Breast epithelium (tissue), 4 donors: ENCODE results near the gene NCAPD3. TPM values are rescaled to one million over a fixed set of nuclear protein-coding genes. Genes with fewer than 3 reads are reported as not detected.

ENCODE experiments used
- DNase-seq, 2 donors: peaks; one replicate each; pipeline ENCODE4 v3.0.0-alpha.2; 2019; ENCODE audit warnings: low spot score in 2 of 2
- H3K27ac ChIP-seq, 2 donors: fragments of 200-600 bp; sonication (generic) in 1 of 2; one replicate each; pipeline ENCODE4 v1.5.1; 2016 to 2019; ENCODE audit warnings: mild to moderate bottlenecking in 1 of 2
- H3K27me3 ChIP-seq, 2 donors: fragments of 200-600 bp; sonication (generic) in 1 of 2; one replicate each; pipeline versions ENCODE4 v1.5.1 to v1.6.0; 2017 to 2019; ENCODE audit warnings: control low read depth in 1 of 2, mild to moderate bottlenecking in 1 of 2
- H3K36me3 ChIP-seq: fragments of 200-600 bp; one replicate; pipeline ENCODE4 v1.5.1; 2019
- H3K4me1 ChIP-seq, 2 donors: fragments of 200-600 bp; sonication (generic); one replicate each; pipeline ENCODE4 v1.5.1; 2016 to 2019; ENCODE audit warnings: control low read depth in 1 of 2
- H3K4me3 ChIP-seq, 3 donors: fragments of 200-600 bp; sonication (generic); 1 replicate in 2 of 3; 2 replicates in 1 of 3; pipeline ENCODE4 v1.5.1; 2016 to 2019; ENCODE audit warnings: mild to moderate bottlenecking in 3 of 3, moderate library complexity in 2 of 3
- H3K9me3 ChIP-seq, 2 donors: fragments of 200-600 bp; sonication (generic) in 1 of 2; one replicate each; pipeline ENCODE4 v1.5.1; 2016 to 2019; ENCODE audit warnings: control low read depth in 1 of 2
- CTCF ChIP-seq, 3 donors: fragments of 450-650 bp; IDR thresholded peaks; one replicate each; pipeline ENCODE4 v1.5.1; 2016 to 2017; ENCODE audit warnings: antibody characterized with exemption in 3 of 3, mild to moderate bottlenecking in 3 of 3, moderate library complexity in 3 of 3
- POLR2A ChIP-seq: fragments of 450-650 bp; IDR thresholded peaks from one replicate; pipeline ENCODE4 v1.6.1; 2016; ENCODE audit warnings: antibody characterized with exemption, mild to moderate bottlenecking, moderate library complexity
- POLR2AphosphoS5 ChIP-seq, 3 donors: sonication (generic); formaldehyde crosslinking; IDR thresholded peaks; one replicate each; pipeline ENCODE4 v1.6.1; 2017; ENCODE audit warnings: antibody characterized with exemption in 3 of 3
- intact Hi-C: fragments of 100-400 bp; cut with DNase I; formaldehyde crosslinking; loops from one replicate; pipeline ENCODE4 v1.15.1; 2023; ENCODE audit warnings: low total_unique reads
- total RNA-seq, 3 donors: library from RNA; depleted of rRNA; stranded (reverse); fragments of >200 nt; gene quantifications; one replicate each; pipeline ENCODE4 v1.1.0, GENCODE V29; 2016

Gene NCAPD3
- total RNA-seq, 3 donors from 2014 or later: 12.0 to 16.5 (median 12.1) TPM

DNA sequence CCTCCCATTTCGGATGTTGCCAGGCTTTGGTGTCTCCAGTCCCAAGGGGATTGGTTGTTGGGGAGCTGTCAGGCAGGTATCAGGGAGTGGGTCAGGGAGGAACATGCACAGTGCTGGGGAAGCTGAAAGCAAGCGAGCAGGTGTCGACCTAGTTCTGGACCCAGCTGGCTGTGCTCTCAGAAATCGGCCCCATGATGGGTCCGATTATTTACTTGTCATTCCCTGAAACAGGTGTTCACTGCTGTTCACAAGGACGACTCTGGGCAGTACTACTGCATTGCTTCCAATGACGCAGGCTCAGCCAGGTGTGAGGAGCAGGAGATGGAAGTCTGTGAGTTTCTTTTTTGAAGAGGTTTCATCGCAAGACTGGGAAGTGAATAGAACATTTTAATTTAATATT is 78.1 kb downstream of the NCAPD3 start:
- no peaks in the 10 kb centered on the region for H3K36me3 ChIP-seq
- intact Hi-C loops: loop anchor here (10.0 kb wide), 1 partner anchor 91 kb away; no protein-coding TSS in a partner anchor

DNA sequence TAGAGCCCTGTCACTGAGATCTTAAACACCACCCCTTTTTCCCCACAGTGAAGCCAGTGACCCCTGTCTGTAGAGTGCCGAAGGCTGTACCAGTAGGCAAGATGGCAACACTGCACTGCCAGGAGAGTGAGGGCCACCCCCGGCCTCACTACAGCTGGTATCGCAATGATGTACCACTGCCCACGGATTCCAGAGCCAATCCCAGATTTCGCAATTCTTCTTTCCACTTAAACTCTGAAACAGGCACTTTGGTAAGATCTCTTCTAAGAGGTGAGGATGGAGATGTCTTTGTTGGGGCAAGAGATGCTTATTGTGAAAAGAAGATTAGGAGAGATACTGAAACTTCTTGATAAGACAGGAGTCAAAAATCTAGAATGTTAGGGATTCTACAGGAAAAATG is 79.0 kb downstream of the NCAPD3 start:
- Histone ChIP-seq H3K4me3 (no peak overlapping the region), H3K9me3 (no peaks in the 10 kb centered on the region), H3K36me3 (no peaks in the 10 kb centered on the region), H3K27me3 (no peaks in the 10 kb centered on the region), H3K27ac (no peak overlapping the region), H3K4me1 (no peaks in the 10 kb centered on the region)
- no peak for DNase-seq
- TF ChIP-seq CTCF (IDR thresholded peaks at IDR 0.05) (no peak), POLR2AphosphoS5 (IDR thresholded peaks at IDR 0.05) (no peak), POLR2A (no peak)
- intact Hi-C loops: loop anchor here (10.0 kb wide), 1 partner anchor 90 kb away; no protein-coding TSS in a partner anchor

More for the DNA sequence above, 78.1 kb downstream of the NCAPD3 start:
- Histone ChIP-seq H3K9me3 (no peaks in the 10 kb centered on the region), H3K27me3 (no peaks in the 10 kb centered on the region), H3K4me1 (no peaks in the 10 kb centered on the region), H3K4me3 (no peak overlapping the region), H3K27ac (no peak overlapping the region)
- no peak for DNase-seq
- TF ChIP-seq CTCF (IDR thresholded peaks at IDR 0.05) (no peak), POLR2AphosphoS5 (IDR thresholded peaks at IDR 0.05) (no peak), POLR2A (no peak)

- intact Hi-C loops: loop anchor here (10.0 kb wide), 1 partner anchor 89 kb away; no protein-coding TSS in a partner anchor
- no peak for DNase-seq
- TF ChIP-seq POLR2AphosphoS5 (IDR thresholded peaks at IDR 0.05): no peak
- no peak for TF ChIP-seq POLR2A
- no peak for TF ChIP-seq CTCF (IDR thresholded peaks at IDR 0.05)
- Histone ChIP-seq H3K4me3 (no peak overlapping the region), H3K36me3 (no peaks in the 10 kb centered on the region), H3K27ac (no peak overlapping the region), H3K27me3 (no peaks in the 10 kb centered on the region), H3K4me1 (no peaks in the 10 kb centered on the region), H3K9me3 (no peaks in the 10 kb centered on the region)
These were observed 80.0 kb downstream of the NCAPD3 start for GRCh38 chr11:134143801-134144200.

DNA sequence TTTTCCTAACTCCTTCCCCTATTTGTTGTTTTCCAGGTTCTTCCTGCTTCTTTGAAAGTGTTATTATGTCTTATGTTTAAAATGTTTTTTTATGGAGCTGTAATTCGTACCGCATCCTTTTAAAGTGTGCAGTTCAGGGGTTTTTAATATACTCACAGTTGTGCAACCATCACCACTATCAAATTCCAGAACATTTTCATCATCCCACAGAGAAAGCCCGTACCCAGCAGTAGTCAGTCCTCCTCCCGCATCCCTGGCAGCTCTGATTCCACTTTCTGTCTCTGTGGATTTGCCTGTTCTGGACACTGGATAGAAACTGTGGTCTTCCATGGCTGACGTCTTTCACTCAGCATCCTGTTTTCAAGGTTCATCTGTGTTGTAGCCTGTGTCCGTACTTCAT is 81.2 kb downstream of the NCAPD3 start:
- Histone ChIP-seq H3K9me3 (no peaks in the 10 kb centered on the region), H3K36me3 (no peaks in the 10 kb centered on the region), H3K27ac (no peak overlapping the region), H3K27me3 (no peaks in the 10 kb centered on the region), H3K4me1 (no peaks in the 10 kb centered on the region), H3K4me3 (no peak overlapping the region)
- DNase-seq: no peak
- TF ChIP-seq CTCF (IDR thresholded peaks at IDR 0.05) (no peak), POLR2AphosphoS5 (IDR thresholded peaks at IDR 0.05) (no peak), POLR2A (no peak)
- intact Hi-C loops: loop anchor here (10.0 kb wide), 1 partner anchor 88 kb away; no protein-coding TSS in a partner anchor

DNA sequence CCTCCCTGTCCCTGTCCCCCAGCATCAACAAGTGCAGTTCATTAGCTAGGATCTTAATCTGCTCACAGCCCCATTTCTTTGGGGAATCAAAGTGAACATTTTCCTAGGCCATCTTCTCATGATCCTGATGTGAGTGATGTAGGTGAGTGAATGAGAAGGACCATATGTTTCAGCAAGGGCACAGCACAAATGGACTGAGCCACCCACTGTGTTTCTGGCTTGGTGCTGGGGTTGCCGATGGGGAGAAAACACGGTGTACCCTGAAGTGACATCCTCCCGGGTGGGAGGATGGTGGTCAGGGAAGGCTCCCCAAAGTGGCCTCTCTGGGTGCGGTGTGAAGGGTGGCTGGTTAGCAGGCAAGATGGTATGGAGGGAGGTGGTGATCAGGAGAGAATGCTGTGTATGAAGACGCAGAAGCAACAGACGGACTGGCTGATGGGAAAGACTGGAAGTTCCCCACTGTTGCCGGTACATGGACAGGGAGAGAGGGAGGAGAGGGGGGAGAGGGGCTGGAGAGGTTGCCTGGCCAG is 82.7 kb downstream of the NCAPD3 start:
- DNase-seq: no peak
- no peaks in the 10 kb centered on the region for H3K4me1 ChIP-seq
- H3K9me3 ChIP-seq: no peaks in the 10 kb centered on the region
- TF ChIP-seq POLR2AphosphoS5 (IDR thresholded peaks at IDR 0.05) (no peak), CTCF (IDR thresholded peaks at IDR 0.05) (no peak), POLR2A (no peak)
- H3K27ac ChIP-seq: no peak overlapping the region
- H3K4me3 ChIP-seq: no peak overlapping the region
- no peaks in the 10 kb centered on the region for H3K27me3 ChIP-seq
- H3K36me3 ChIP-seq: no peaks in the 10 kb centered on the region
- intact Hi-C loops: loop anchor here (10.0 kb wide), 1 partner anchor 86 kb away; no protein-coding TSS in a partner anchor
